Measurements from ENCODE around the gene AURKB.
"Not testable (repeated sequence)": the region's sequence is repeated elsewhere in the genome, so short reads cannot be mapped to it uniquely, and the experiment has no call there.

The AURKB gene

GRCh38 chr17:8209907-8210760 lies at the start of gene AURKB:
Gene AURKB, minus strand, starts transcription at chr17:8210575. Its CDS starts 351 bp downstream, at chr17:8210224.
- peak; percentile 52 to 82 for DNase-seq

DNA sequence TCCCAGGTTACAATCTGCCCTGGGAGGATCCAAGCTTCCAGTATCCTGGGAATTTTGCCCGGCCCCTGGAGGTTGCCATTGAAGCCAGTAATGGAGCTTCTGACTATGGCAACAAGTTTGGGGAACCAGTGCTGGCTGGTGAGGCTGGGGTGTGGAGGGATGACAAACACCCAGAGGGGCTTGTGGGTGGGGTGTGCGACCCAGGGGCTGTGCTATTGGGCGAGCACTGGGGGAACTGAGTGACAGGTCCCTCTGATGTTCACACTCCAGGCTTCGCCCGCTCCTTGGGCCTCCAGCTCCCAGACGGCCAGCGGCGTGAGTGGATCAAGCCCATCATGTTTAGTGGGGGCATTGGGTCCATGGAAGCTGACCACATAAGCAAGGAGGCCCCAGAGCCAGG lies 47.4 kb upstream of the AURKB start:
- DNase-seq, result no peak

DNA sequence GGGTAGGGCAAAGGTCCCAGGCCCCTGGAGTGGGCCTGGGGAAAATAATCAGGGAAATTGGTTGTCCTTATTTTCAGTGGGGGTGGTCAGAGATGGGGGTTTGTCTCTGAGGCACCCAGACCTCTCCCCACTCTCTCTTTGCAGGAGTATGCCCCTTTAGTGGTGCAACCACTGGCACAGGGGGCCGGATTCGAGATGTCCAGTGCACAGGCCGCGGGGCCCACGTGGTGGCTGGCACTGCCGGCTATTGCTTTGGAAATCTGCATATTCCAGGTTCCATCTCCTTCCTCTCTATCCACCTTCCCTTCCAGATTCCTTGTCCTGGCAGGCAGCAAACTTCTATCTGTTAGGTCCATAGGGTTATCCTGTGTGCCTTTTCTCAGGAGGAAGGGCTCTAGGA lies 46.3 kb upstream of the AURKB start:
- no peak for DNase-seq

- no peak for DNase-seq
Observed at GRCh38 chr17:8256291-8256690, 45.9 kb upstream of the AURKB start.

GRCh38 chr17:8255499-8255898 lies 45.1 kb upstream of the AURKB start:
- DNase-seq, result no peak

GRCh38 chr17:8254881-8255280 lies 44.5 kb upstream of the AURKB start:
- DNase-seq, result no peak

GRCh38 chr17:8253801-8254200 lies 43.4 kb upstream of the AURKB start:
- DNase-seq, result no peak

DNA sequence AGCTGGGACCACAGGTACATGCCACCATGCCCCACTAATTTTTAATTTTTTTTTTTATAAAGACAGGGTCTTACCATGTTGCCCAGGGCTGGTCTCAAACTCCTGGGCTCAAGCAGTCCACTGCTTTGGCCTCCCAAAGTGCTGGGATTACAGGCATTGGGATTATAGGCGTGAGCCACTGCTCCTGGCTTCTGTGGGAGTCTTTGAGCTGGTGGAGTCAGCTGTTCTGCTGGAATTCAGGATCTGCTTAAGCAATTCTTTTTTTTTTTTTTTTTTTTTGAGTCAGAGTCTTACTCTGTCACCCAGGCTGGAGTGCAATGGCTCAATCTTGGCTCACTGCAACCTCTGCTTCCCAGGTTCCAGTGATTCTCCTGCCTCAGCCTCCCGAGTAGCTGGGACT lies 41.0 kb upstream of the AURKB start:
- not testable (repeated sequence) for DNase-seq

GRCh38 chr17:8249621-8250500 lies 39.5 kb upstream of the AURKB start:
- no peak for DNase-seq

DNA sequence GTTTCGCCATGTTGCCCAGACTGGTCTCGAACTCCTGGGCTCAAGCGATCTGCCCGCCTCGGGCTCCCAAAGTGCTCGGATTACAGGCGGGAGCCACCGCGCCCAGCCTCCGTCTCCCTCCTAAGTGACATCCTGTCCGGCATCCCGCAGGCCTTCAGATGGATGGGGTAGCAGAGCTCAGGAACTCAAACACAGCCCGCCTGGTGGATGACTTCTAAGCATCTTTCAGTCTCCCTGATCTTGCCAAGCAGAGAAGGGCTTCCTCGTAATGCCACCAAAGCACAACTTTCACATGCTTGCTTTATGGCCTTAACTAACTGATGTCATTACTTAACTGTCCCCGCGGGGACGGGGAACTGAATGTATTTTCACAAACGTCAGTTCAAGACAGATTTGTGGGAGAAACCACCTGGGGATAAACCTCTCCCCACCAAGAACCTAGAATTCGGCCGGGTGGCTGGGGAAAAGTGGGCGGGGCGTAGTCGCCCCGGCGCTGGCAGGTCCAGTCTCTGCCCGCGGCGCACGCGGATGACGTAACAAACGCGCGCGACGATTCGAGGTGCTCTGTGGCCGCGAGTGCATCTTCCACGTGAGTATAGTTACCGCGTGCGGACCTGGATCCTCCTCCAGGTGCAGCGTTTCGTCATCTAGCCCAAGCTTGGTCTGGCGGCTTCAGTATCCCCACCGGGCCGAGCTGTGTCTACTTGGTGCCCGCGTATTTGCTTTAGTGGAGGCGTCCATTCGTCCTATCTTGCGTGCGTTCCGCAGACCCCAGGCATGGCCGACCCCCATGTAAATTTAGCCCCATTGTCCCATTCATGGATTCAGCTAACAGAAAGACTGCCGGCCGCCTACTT lies 38.6 kb upstream of the AURKB start, which contains the start of gene PFAS:
Gene PFAS (plus strand): TSS at position 539 of the 857 bp plus-strand sequence. CDS start 4,649 bp downstream, outside the sequence.
- peak; percentile 8 to 82 for DNase-seq

DNA sequence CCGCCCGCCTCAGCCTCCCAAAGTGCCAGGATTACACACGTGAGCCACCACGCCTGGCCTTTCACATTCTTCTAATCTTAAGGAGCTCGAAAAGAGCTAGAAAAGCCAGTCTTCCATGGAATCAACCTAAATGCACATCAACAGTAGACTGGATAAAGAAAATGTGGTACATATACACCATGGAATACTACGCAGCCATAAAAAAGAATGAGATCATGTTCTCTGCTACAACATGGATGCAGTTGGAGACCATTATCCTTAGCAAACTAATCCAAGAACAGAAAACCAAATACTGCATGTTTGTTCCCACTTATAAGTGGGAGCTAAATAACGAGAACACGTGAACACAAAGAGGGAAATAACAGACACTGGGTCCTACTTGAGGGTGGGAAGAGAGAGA lies 34.4 kb upstream of the AURKB start:
- DNase-seq, result no peak

DNA sequence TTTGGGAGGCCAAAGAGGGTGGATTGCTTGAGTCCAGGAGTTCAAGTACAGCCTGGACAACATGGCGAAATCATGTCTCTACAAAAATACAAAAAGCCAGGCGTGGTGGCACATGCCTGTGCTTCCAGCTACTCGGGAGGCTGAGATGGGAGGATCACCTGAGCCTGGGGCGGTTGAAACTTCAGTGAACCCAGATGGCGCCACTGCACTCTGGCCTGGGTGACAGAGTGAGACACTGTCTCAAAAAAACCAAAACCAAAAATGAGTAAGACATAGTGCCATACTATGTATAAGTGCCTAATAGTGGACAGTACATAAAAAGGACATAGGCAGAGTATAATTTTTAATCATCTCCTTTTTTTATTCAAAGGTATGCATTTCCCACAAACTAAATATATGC lies 33.5 kb upstream of the AURKB start:
- no peak for DNase-seq

- no peak for DNase-seq
Observed at GRCh38 chr17:8237886-8238285, 27.5 kb upstream of the AURKB start.

DNA sequence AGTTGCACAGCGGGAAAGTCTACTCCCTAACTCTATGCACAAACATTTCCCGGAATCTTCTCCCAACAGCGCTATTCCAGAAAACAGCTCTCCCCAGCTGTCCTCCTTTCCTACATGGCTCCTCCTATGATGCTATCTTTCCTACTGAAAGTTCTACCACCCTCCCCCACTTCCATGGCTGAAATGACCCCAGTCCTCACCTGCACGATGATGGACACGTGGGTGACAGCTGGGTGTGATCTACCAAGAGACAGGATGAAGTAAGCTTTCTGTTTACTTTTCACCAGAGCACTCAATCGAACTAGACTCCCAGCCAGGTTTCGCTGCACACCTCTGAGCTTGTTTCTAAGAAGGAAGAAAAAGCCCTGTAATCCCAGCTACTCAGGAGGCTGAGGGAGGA lies 26.8 kb upstream of the AURKB start:
- DNase-seq, result no peak

DNA sequence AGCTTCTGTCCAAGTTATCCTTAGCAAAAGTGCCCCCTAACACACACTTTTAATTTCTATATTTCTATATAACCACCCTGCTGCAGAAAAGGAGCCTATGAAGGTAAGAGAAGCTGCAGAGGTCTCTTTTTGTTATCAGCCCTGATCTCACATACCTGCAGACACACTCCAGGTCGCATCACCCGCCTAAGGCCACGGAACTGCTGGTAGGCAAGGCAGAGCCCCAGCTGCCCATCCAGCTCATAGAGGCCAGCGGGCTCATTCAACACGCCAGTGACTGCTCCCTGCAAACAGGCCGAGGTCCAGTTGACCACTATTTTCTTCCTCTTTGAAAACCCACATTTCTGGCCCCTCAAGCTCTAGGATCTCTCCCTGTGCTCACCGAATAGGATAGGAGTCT lies 25.3 kb upstream of the AURKB start:
- no peak for DNase-seq

DNA sequence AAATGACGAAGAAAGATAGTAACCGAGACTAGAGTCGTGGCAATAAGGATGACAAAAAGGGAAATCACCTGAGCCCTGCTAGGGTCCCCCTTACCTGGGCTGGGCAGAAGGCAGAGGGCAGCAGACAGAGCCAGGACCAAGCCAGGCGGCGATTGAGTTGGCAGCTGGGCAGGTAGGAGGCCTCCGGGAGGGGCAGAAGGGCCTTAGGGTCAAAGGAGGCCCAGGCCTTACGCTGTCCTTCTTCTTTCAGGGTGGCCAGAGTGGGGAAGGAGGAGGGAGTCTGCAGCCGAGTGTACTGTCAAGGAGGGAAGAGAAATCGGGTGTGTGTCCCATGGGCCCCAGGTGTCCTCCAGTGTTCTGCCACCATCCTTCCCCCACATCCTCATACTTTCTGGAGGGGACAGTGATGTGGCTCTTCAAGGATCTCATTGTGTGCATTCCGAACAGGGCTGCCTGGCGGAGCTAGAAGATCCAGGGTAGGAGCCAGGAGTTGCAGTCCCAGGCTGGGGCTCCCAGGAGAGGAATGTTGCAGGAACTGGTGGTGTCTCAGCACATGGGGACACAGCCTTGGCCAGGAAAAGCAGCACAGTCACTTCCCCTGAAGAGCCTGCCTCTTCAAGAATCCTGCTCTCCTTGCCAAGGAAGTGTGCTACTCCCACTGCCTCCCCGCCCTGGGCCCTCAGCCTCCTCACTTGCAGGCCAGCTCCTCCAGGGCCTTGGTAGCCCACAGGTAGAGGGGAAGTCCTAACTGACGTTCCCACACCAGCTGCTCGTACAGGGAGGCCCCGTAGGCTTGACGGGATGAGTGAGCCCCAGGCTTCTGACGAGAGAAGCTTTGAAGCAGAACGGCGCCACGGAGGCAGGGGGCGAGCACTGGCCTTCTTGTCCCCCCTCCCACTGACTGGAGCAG lies 24.2 kb upstream of the AURKB start:
- no peak for DNase-seq

DNA sequence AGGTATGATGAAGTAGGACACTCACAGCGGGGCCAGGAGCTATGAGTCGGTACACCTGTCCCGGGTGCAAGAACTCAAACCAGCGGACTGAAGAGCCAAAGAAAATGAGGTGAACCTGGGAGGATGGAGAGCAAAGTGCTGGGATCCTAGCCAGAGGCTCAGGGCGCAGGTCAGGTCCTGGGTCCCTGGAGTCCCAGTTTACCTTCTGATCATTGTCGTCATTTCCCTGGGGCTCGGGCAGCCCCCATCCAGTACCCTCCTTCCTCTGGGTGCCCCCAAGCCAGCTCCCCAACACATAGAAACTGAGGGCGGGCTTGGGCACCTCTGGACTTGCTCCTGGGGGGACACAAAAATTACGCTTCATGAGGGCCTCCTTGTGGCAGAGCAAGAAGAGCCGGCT lies 21.3 kb upstream of the AURKB start:
- no peak for DNase-seq

GRCh38 chr17:8227238-8227581 lies 16.8 kb upstream of the AURKB start:
- DNase-seq, result no peak

DNA sequence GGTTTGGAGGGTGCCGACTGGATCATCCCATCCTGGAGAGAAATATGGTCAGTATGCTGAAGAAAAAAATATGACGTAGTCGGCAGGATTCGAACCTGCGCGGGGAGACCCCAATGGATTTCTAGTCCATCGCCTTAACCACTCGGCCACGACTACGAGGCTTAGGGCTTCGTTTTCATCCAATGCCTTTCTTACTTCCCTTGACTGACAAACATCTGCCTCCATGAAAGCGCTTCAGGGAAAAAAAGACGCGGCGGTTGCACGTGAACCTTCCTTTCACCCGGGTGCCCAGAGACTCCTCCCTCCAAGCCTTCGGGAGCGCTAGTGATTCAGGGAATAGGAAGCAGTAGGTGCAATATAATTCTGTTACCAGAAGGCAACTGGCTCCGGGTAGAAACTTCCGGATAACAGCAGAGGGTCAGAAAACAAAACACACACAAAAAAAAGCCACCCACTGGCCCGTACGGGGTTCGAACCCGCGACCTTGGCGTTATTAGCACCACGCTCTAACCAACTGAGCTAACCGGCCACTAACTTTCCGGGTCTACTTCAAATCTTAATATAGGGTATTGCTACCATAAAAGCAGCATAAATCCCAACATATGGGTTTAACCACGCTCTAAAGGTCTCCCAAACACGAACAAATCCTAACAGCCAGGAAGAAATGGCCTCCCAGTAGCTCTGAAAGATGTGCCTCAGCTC lies 16.3 kb upstream of the AURKB start:
- peak in 1 of 2 experiments; percentile 56 for DNase-seq

DNA sequence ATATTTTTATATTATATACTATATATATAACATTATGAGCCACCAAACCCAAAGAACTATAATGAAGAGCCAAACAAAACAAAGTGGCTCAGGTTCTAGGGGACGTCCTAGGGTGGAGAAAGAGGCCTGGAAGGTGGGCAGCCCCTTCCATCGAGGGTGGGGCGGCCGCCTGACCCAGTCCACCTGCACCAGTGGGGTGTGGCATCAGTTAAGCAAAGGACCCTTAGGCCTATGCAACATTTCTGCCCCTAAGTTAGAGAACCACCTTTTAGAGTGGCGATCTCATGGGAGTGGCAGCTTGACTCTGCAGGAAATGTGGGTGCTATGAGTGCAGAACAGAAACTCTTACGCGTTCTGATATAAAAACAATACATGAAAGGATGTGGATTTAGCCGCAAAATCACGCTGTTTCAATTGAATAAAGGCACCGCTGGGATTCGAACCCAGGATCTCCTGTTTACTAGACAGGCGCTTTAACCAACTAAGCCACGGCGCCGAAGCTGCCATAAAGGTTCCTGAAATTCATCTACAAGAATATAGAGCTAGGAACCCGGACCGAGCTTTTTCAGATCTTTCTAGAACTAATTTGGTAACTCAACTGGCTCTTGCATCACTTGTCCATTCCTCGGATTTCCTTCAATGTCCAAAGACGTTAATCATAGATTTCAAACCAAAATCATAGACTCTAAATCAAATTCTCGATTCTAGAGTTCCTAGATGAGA lies 15.6 kb upstream of the AURKB start:
- DNase-seq, result no peak

Data from cerebellar nuclear complex (tissue), 1 donor.